CD4-positive, alpha-beta T cell (primary cell): ENCODE results near the gene GART. TPM values are rescaled to one million over a fixed set of nuclear protein-coding genes. Genes with fewer than 3 reads are reported as not detected.
A peak's percentile ranks its signal among the peaks of the same experiment; 100 is the strongest.

Experiments used
- ATAC-seq: fragments of 200-7000 bp; cut with Tn5 transposase; one replicate; pipeline ENCODE4 v1.10.0; 2022; ENCODE audit warnings: mild to moderate bottlenecking; ENCODE audit not compliant: poor library complexity
- CTCF ChIA-PET: fragments of 350-600 bp; sonication (Branson Sonifier 250); formaldehyde crosslinking; loops from one replicate; lab custom pipeline; 2021; ENCODE audit warnings: antibody characterized with exemption, inconsistent platforms; lab: Charles Lee
- POLR2A ChIA-PET: fragments of 350-600 bp; sonication (Branson Sonifier 250); formaldehyde crosslinking; loops from one replicate; lab custom pipeline; 2021; ENCODE audit warnings: antibody characterized with exemption, inconsistent platforms; lab: Charles Lee
- DNase-seq, 14 experiments: peaks; one replicate each; pipeline ENCODE4 v3.0.0-alpha.2; 2013 to 2020; ENCODE audit warnings: mixed read lengths in 2 of 14
- H3K27ac ChIP-seq, 2 donors: one replicate each; pipeline versions ENCODE4 v1.5.1 to v1.7.0; 2013; ENCODE audit warnings: low read length in 2 of 2, low read depth in 1 of 2, mild to moderate bottlenecking in 1 of 2
- H3K27me3 ChIP-seq, 2 experiments: 1 replicate in 1 of 2; 2 replicates in 1 of 2; pipeline versions ENCODE4 v1.6.1 to v1.7.0; 2013; ENCODE audit warnings: low read length in 2 of 2, control low read depth in 1 of 2, mild to moderate bottlenecking in 1 of 2, moderate library complexity in 1 of 2; ENCODE audit not compliant: insufficient read depth in 2 of 2, control insufficient read depth in 1 of 2
- H3K36me3 ChIP-seq: one replicate; pipeline ENCODE4 v1.6.1; 2013; ENCODE audit warnings: low read length, control low read depth; ENCODE audit not compliant: insufficient read depth
- H3K4me1 ChIP-seq: one replicate; pipeline ENCODE4 v1.6.1; 2013; ENCODE audit warnings: low read length, control low read depth; ENCODE audit not compliant: insufficient read depth
- H3K4me3 ChIP-seq: one replicate; pipeline ENCODE4 v1.5.1; 2013; ENCODE audit warnings: mild to moderate bottlenecking, low read length, moderate library complexity
- H3K9me3 ChIP-seq, 2 experiments: 1 replicate in 1 of 2; 2 replicates in 1 of 2; pipeline versions ENCODE4 v1.6.1 to v1.7.0; 2013; ENCODE audit warnings: low read length in 2 of 2, mild to moderate bottlenecking in 2 of 2, control low read depth in 1 of 2, moderate library complexity in 1 of 2; ENCODE audit not compliant: control insufficient read depth in 1 of 2, insufficient read depth in 1 of 2
- H3K27ac Mint-ChIP-seq: one replicate; pipeline ENCODE4 v1.8.0; 2020; ENCODE audit warnings: mixed read lengths
- H3K27me3 Mint-ChIP-seq: one replicate; pipeline ENCODE4 v1.8.0; 2021; ENCODE audit warnings: mixed read lengths
- H3K36me3 Mint-ChIP-seq: one replicate; pipeline ENCODE4 v1.8.0; 2021; ENCODE audit warnings: low read depth, mixed read lengths
- H3K4me1 Mint-ChIP-seq: one replicate; pipeline ENCODE4 v1.8.0; 2021; ENCODE audit warnings: low read depth, mixed read lengths
- H3K4me3 Mint-ChIP-seq: one replicate; pipeline ENCODE4 v1.8.0; 2020; ENCODE audit warnings: mild to moderate bottlenecking, mixed read lengths
- H3K9me3 Mint-ChIP-seq: one replicate; pipeline ENCODE4 v1.8.0; 2020; ENCODE audit warnings: mixed read lengths
- CTCF ChIP-seq: fragments of 200-600 bp; IDR thresholded peaks from one replicate; pipeline ENCODE4 v1.8.0; 2022; ENCODE audit warnings: antibody characterized with exemption, mild to moderate bottlenecking
- intact Hi-C, 2 experiments: fragments of 100-400 bp; cut with DNase I in 1 of 2; cut with micrococcal nuclease in 1 of 2; formaldehyde crosslinking; loops; one replicate each; pipeline versions ENCODE4 v1.15.1 to v1.9.0; 2023 to 2025; cut with DNase I, micrococcal nuclease
- total RNA-seq, 174 experiments: library from RNA in 2 of 174; stranded (reverse) in 2 of 174; gene quantifications; one replicate each; pipeline ENCODE4 v1.2.3 and lab custom pipeline; 2021 to 2026

GART gene
- total RNA-seq, 2 experiments from 2014 or later: 21.8 to 25.5 TPM

DNA sequence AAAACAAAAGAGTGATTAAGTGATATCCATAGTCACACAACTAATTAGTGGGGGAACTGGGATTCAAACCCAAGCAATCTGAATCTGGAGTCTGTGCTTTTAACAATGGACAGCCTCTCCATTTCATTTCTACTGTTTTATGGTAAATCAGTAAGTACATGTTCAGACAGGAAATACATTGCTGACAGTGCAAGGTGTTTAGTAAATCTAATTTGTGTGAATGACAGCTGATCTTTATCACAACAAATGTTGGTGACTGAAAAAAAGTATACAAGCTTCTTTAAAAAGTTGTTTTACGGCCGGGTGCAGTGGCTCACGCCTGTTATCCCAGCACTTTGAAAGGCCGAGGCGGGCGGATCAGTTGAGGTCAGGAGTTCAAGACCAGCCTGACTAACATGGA lies 26.0 kb upstream of the GART start:
- peaks cover 40% of the 10 kb centered on the region for H3K4me1 Mint-ChIP-seq
- no peaks in the 10 kb centered on the region for H3K4me1 ChIP-seq
- H3K4me3 ChIP-seq: no peak overlapping the region
- peak overlapping the region; percentile 59 for H3K27ac Mint-ChIP-seq
- ATAC-seq: no peak
- DNase-seq: no peak
- no peaks in the 10 kb centered on the region for H3K27me3 ChIP-seq
- ChIA-PET CTCF (no interaction called here), POLR2A (interaction anchor here (1.3 to 1.5 kb wide), 2 partner anchors 21 to 38 kb away, joined by 3 to 4 read pairs; partner anchors contain the start of gene DONSON)
- H3K27me3 Mint-ChIP-seq: no peaks in the 10 kb centered on the region
- TF ChIP-seq CTCF: no peak
- no peak overlapping the region for H3K4me3 Mint-ChIP-seq
- intact Hi-C loops: no loop called here
- H3K27ac ChIP-seq: no peak overlapping the region
- H3K9me3 ChIP-seq: no peaks in the 10 kb centered on the region
- H3K36me3 Mint-ChIP-seq: peaks cover 72% of the 10 kb centered on the region
- H3K36me3 ChIP-seq: peaks cover 72% of the 10 kb centered on the region
- H3K9me3 Mint-ChIP-seq: no peaks in the 10 kb centered on the region

DNA sequence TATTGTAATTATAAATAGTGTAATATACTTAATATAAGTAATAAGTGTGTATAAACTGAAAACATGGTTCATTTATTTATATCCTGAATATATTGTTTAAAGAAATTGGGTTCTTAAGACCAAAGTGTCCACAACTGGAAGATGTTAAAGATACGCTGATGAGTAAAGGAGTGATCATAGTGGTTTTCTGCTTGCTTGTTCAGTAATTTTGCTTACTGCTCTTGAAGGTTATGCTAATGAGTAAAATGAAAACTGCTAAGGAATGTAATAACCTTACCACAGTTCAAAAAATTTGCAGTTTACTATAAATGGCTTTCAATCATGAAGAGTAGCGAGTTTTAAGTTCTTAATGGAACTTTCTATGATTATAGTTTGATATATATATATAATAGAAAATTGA lies 24.6 kb upstream of the GART start:
- ATAC-seq: no peak
- no peaks in the 10 kb centered on the region for H3K4me1 ChIP-seq
- peaks cover 70% of the 10 kb centered on the region for H3K36me3 Mint-ChIP-seq

GRCh38 chr21:33562389-33562788 lies 20.5 kb upstream of the GART start:
- Histone ChIP-seq H3K36me3 (peaks cover 72% of the 10 kb centered on the region), H3K27me3 (no peaks in the 10 kb centered on the region), H3K4me1 (no peaks in the 10 kb centered on the region), H3K9me3 (no peaks in the 10 kb centered on the region), H3K27ac (no peak overlapping the region), H3K4me3 (no peak overlapping the region)
- H3K27ac Mint-ChIP-seq: no peak overlapping the region
- ATAC-seq (no peak), DNase-seq (no peak)
- TF ChIP-seq CTCF: no peak
- H3K4me3 Mint-ChIP-seq: no peak overlapping the region
- H3K4me1 Mint-ChIP-seq: peaks cover 56% of the 10 kb centered on the region
- intact Hi-C loops: loop anchor here in 1 of 2 experiments (5.0 kb wide), 1 partner anchor 45 kb away; no protein-coding TSS in a partner anchor
- peaks cover 76% of the 10 kb centered on the region for H3K36me3 Mint-ChIP-seq
- ChIA-PET CTCF (no interaction called here), POLR2A (interaction anchor here (1.5 kb wide), 1 partner anchor 83 kb away, joined by 4 read pairs; the partner anchor contains the start of gene TMEM50B)
- no peaks in the 10 kb centered on the region for H3K9me3 Mint-ChIP-seq
- no peaks in the 10 kb centered on the region for H3K27me3 Mint-ChIP-seq

More for the DNA sequence above, 24.6 kb upstream of the GART start:
- intact Hi-C loops: no loop called here
- H3K27me3 ChIP-seq: no peaks in the 10 kb centered on the region
- Mint-ChIP-seq H3K27ac (peak overlapping the region; percentile 59), H3K27me3 (no peaks in the 10 kb centered on the region), H3K4me1 (peaks cover 42% of the 10 kb centered on the region), H3K4me3 (no peak overlapping the region), H3K9me3 (no peaks in the 10 kb centered on the region)
- H3K27ac ChIP-seq: no peak overlapping the region
- peaks cover 68% of the 10 kb centered on the region for H3K36me3 ChIP-seq
- H3K9me3 ChIP-seq: no peaks in the 10 kb centered on the region
- TF ChIP-seq CTCF: no peak
- ChIA-PET POLR2A (interaction anchor here (0.8 to 1.0 kb wide), 6 partner anchors 12 to 39 kb away, joined by 3 to 4 read pairs (median 3); partner anchors contain the start of genes GART and SON), CTCF (interaction anchor here (0.9 to 1.7 kb wide), 3 partner anchors 22 to 39 kb away, joined by 3 to 4 read pairs (median 4); partner anchors contain the start of gene DONSON)
- H3K4me3 ChIP-seq: no peak overlapping the region
- no peak for DNase-seq
